ENCODE results near the gene DLK2. TPM values are rescaled to one million over a fixed set of nuclear protein-coding genes. Genes with fewer than 3 reads are reported as not detected.

Gene DLK2
- total and polyA plus RNA-seq, 2 donors (not counting 3 experiments of a cell fraction or from before 2014, with no cell fraction given), result 0.36 TPM; not detected in 1

GRCh38 chr6:43451348-43451747 lies 4.0 kb downstream of the DLK2 start:
- no peak overlapping the region for H3K9ac ChIP-seq (replicated peaks; ENCODE audit: extremely low read depth, insufficient read depth, low read length)
- no peak overlapping the region for H3K4me3 ChIP-seq (replicated peaks in 1 of 3; ENCODE audit: insufficient read depth in 1 of 3, low read depth in 1 of 3, low read length in 3 of 3)
- BruUV-seq (replicated peaks), result no TSS peak
- peaks cover 4 to 11% of the 10 kb centered on the region in 2 experiments for H3K27me3 ChIP-seq (ENCODE audit: control insufficient read depth in 2 of 2, insufficient read depth in 2 of 2, low read length in 2 of 2)
- no peak for DNase-seq (ENCODE audit: low read depth, low spot score)
- H3K27ac ChIP-seq (ENCODE audit: insufficient read depth, low read depth, low read length), result no peak overlapping the region
- H3K4me1 ChIP-seq (ENCODE audit: control insufficient read depth, extremely low read depth, insufficient read depth, low read length), result peaks cover 9% of the 10 kb centered on the region
- no peak for FAIRE-seq
- H3K79me2 ChIP-seq (ENCODE audit: control insufficient read depth, insufficient read depth, low read length), result no peaks in the 10 kb centered on the region
- H3K9me1 ChIP-seq (replicated peaks; ENCODE audit: control insufficient read depth, extremely low read depth, insufficient read depth, low read length), result no peaks in the 10 kb centered on the region
- H4K20me1 ChIP-seq (replicated peaks; ENCODE audit: control insufficient read depth, extremely low read depth, insufficient read depth, low read length), result no peaks in the 10 kb centered on the region
- ChIA-PET POLR2A (interaction anchor here (0.6 kb wide), 1 partner anchor 9 kb away, joined by 4 read pairs; no protein-coding TSS in a partner anchor), CTCF (interaction anchor here (21.3 kb wide), 1 partner anchor 50 kb away, joined by 289 read pairs; the partner anchor contains the start of gene LRRC73)
- no peaks in the 10 kb centered on the region for H3K9me3 ChIP-seq (replicated peaks; ENCODE audit: control insufficient read depth, insufficient read depth, low read length)
- TF ChIP-seq GATA2 (IDR thresholded peaks at IDR 0.05; ENCODE audit: insufficient read depth, insufficient read length, low read depth, low read length) (no peak), FOS (IDR thresholded peaks at IDR 0.05; ENCODE audit: borderline replicate concordance, insufficient read depth, low read length) (no peak), POLR2AphosphoS5 (IDR thresholded peaks at IDR 0.05; ENCODE audit: insufficient read depth, low read depth, low read length) (no peak), JUN (IDR thresholded peaks at IDR 0.05; ENCODE audit: borderline replicate concordance, insufficient read depth, insufficient read length, low read depth) (no peak)
- peaks cover 5 to 23% of the 10 kb centered on the region in 2 experiments for H3K36me3 ChIP-seq (ENCODE audit: control insufficient read depth in 2 of 2, extremely low read depth in 1 of 2, insufficient read depth in 2 of 2, low read length in 2 of 2)
- H2AFZ ChIP-seq (ENCODE audit: low read depth, low read length), result no peak overlapping the region
- no peak overlapping the region for H3K4me2 ChIP-seq (ENCODE audit: insufficient read depth, low read length)
- intact Hi-C loops (cut with micrococcal nuclease), result no loop called here
- dilution Hi-C loops (cut with MboI; ENCODE audit: extremely low pct_ligation_motif_present, low sequenced_read_pairs), result no loop called here

GRCh38 chr6:43450699-43451131 lies 4.6 kb downstream of the DLK2 start:
- H3K27ac ChIP-seq (ENCODE audit: insufficient read depth, low read depth, low read length), result no peak overlapping the region
- no peak for TF ChIP-seq GATA2 (IDR thresholded peaks at IDR 0.05; ENCODE audit: insufficient read depth, insufficient read length, low read depth, low read length)
- TF ChIP-seq EZH2 (IDR thresholded peaks at IDR 0.05; ENCODE audit: borderline replicate concordance, low read depth, low read length, severe bottlenecking), result no peak
- no peak for TF ChIP-seq MAX (IDR thresholded peaks at IDR 0.05; ENCODE audit: insufficient read depth, insufficient read length)
- no peak for TF ChIP-seq POLR2A (IDR thresholded peaks at IDR 0.05; ENCODE audit: low read depth, low read length)
- no peak for TF ChIP-seq MYC (IDR thresholded peaks at IDR 0.05; ENCODE audit: low read depth, low read length)
- no peak for TF ChIP-seq CTCF (IDR thresholded peaks at IDR 0.05; ENCODE audit: extremely low read depth in 1 of 2, insufficient read depth in 1 of 2, low read depth in 1 of 2, low read length in 2 of 2)
- TF ChIP-seq POLR2AphosphoS5 (IDR thresholded peaks at IDR 0.05; ENCODE audit: insufficient read depth, low read depth, low read length), result no peak
- dilution Hi-C loops (cut with MboI; ENCODE audit: extremely low pct_ligation_motif_present, low sequenced_read_pairs), result no loop called here
- H2AFZ ChIP-seq (ENCODE audit: low read depth, low read length), result no peak overlapping the region
- FAIRE-seq (no peak), DNase-seq (ENCODE audit: low read depth, low spot score) (no peak)
- peaks cover 7% of the 10 kb centered on the region for H3K4me1 ChIP-seq (ENCODE audit: control insufficient read depth, extremely low read depth, insufficient read depth, low read length)
- H3K36me3 ChIP-seq (ENCODE audit: control insufficient read depth in 2 of 2, extremely low read depth in 1 of 2, insufficient read depth in 2 of 2, low read length in 2 of 2), result peaks cover 5 to 28% of the 10 kb centered on the region in 2 experiments
- no peak overlapping the region for H3K4me2 ChIP-seq (ENCODE audit: insufficient read depth, low read length)
- intact Hi-C loops (cut with micrococcal nuclease), result no loop called here
- BruUV-seq (replicated peaks), result no TSS peak
- H3K9me1 ChIP-seq (replicated peaks; ENCODE audit: control insufficient read depth, extremely low read depth, insufficient read depth, low read length), result no peaks in the 10 kb centered on the region
- no peaks in the 10 kb centered on the region for H3K79me2 ChIP-seq (ENCODE audit: control insufficient read depth, insufficient read depth, low read length)
- H4K20me1 ChIP-seq (replicated peaks; ENCODE audit: control insufficient read depth, extremely low read depth, insufficient read depth, low read length), result no peaks in the 10 kb centered on the region
- no peak overlapping the region for H3K9ac ChIP-seq (replicated peaks; ENCODE audit: extremely low read depth, insufficient read depth, low read length)
- H3K4me3 ChIP-seq (replicated peaks in 1 of 3; ENCODE audit: insufficient read depth in 1 of 3, low read depth in 1 of 3, low read length in 3 of 3), result no peak overlapping the region
- ChIA-PET POLR2A (no interaction called here), CTCF (interaction anchor here (21.3 kb wide), 1 partner anchor 51 kb away, joined by 289 read pairs; the partner anchor contains the start of gene LRRC73)
- H3K27me3 ChIP-seq (ENCODE audit: control insufficient read depth in 2 of 2, insufficient read depth in 2 of 2, low read length in 2 of 2), result peaks cover 0 to 5% of the 10 kb centered on the region in 2 experiments
- H3K9me3 ChIP-seq (replicated peaks; ENCODE audit: control insufficient read depth, insufficient read depth, low read length), result no peaks in the 10 kb centered on the region
